OCI-LY3 (cell line): ENCODE measurements around the gene LARGE1.

Experiments used
- CTCF ChIP-seq: fragments of 200-600, 300-600 bp; sonication (generic); IDR thresholded peaks from 2 replicates; pipeline ENCODE4 v1.5.1; 2014; ENCODE audit warnings: antibody characterized with exemption, low read length, low read depth
- EZH2phosphoT487 ChIP-seq: fragments of 200-600 bp; shearing (Covaris generic); IDR thresholded peaks from 2 replicates; pipeline ENCODE4 v1.6.1; 2018; ENCODE audit warnings: antibody characterized with exemption, mixed run types, low read depth

- TF ChIP-seq CTCF (no peak), EZH2phosphoT487 (no peak)
Observed at GRCh38 chr22:33296941-33297340, 623.3 kb downstream of the LARGE1 start.
